B cell (primary cell): ENCODE data around the gene N4BP2L2.

ENCODE experiments used
- EZH2 ChIP-seq: IDR thresholded peaks from 2 replicates; pipeline ENCODE4 v1.6.1; 2012; ENCODE audit warnings: borderline replicate concordance, low read depth, mild to moderate bottlenecking, moderate library complexity, low read length; ENCODE audit not compliant: insufficient read depth, poor library complexity, severe bottlenecking
- TF ChIP-seq, protein P1 (sequence below): fragments of 200-600 bp; IDR thresholded peaks from one replicate; pipeline ENCODE4 v1.8.0; 2022; ENCODE audit warnings: antibody characterized with exemption, mild to moderate bottlenecking

DNA sequence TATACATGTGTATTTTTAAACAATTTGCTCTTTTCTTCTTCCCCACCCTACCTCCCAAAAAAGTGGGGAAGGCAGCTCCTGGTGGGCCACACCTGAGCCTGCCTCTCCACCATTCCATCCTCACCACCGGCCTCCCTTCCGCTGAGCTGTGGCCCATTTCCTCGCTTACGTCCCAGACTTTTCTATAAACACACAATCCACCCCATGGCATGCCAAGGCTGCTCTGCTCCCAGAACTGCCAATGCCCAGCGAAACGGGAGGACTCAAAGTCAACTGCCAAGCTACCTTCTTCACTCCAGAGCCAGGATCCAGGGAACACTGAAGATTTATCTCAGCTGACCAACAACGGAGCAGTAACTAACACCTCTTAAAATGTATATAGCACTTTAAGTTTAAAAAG lies 113.4 kb downstream of the N4BP2L2 start:
- TF ChIP-seq, protein P1, sequence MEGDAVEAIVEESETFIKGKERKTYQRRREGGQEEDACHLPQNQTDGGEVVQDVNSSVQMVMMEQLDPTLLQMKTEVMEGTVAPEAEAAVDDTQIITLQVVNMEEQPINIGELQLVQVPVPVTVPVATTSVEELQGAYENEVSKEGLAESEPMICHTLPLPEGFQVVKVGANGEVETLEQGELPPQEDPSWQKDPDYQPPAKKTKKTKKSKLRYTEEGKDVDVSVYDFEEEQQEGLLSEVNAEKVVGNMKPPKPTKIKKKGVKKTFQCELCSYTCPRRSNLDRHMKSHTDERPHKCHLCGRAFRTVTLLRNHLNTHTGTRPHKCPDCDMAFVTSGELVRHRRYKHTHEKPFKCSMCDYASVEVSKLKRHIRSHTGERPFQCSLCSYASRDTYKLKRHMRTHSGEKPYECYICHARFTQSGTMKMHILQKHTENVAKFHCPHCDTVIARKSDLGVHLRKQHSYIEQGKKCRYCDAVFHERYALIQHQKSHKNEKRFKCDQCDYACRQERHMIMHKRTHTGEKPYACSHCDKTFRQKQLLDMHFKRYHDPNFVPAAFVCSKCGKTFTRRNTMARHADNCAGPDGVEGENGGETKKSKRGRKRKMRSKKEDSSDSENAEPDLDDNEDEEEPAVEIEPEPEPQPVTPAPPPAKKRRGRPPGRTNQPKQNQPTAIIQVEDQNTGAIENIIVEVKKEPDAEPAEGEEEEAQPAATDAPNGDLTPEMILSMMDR: no peak
- TF ChIP-seq EZH2: no peak
